Neural cell (in vitro differentiated cells): ENCODE measurements around the gene ADK.

ENCODE experiments used
- CTCF ChIP-seq: fragments of 450-650 bp; IDR thresholded peaks from 2 replicates; pipeline ENCODE4 v1.5.1; 2014; ENCODE audit warnings: antibody characterized with exemption, mild to moderate bottlenecking, moderate library complexity; ENCODE audit not compliant: poor library complexity, severe bottlenecking
- EZH2 ChIP-seq: fragments of 200-600, 300-800 bp; shearing (Covaris generic), sonication (generic); IDR thresholded peaks from 2 replicates; pipeline ENCODE4 v1.6.1; 2014; ENCODE audit warnings: antibody characterized with exemption, low read length, borderline replicate concordance, mild to moderate bottlenecking; ENCODE audit not compliant: insufficient read depth, poor library complexity, severe bottlenecking
- POLR2AphosphoS5 ChIP-seq: IDR thresholded peaks from 2 replicates; pipeline ENCODE4 v1.6.1; 2012
- RAD21 ChIP-seq: fragments of 450-650 bp; conservative IDR thresholded peaks from 2 replicates; pipeline ENCODE4 v1.6.1; 2014; ENCODE audit warnings: antibody characterized with exemption, mild to moderate bottlenecking, moderate library complexity
- REST ChIP-seq: IDR thresholded peaks from 2 replicates; pipeline ENCODE4 v1.6.1; 2012; ENCODE audit warnings: borderline replicate concordance
- SMC3 ChIP-seq: fragments of 450-650 bp; conservative IDR thresholded peaks from 2 replicates; pipeline ENCODE4 v1.6.1; 2014; ENCODE audit warnings: antibody characterized with exemption, mild to moderate bottlenecking, moderate library complexity; ENCODE audit not compliant: poor library complexity
- TAF1 ChIP-seq: IDR thresholded peaks from 2 replicates; pipeline ENCODE4 v1.6.1; 2012; ENCODE audit warnings: low read depth

DNA sequence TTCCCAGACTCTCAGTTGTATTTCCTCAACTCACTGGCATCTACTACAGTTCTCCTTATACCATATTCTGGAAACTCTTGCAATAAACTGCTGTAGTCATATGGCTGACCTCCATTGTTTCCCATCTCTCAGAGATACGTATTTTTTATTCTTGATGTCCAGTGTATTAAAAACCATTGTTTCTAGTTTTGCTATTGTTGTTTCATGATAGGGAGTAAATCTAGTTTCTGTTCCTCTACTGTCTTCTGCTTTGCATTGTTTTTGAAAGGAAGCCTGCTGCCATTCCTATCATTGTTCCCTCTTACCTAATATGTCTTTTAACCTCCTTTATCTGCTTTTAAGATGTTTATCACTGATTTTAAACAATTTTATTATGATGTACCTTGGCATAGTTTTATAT, 255.0 kb downstream of the ADK start:
- no peak for TF ChIP-seq EZH2
- no peak for TF ChIP-seq CTCF
- no peak for TF ChIP-seq POLR2AphosphoS5
- TF ChIP-seq SMC3, result no peak
- no peak for TF ChIP-seq REST
- no peak for TF ChIP-seq RAD21
- TF ChIP-seq TAF1, result no peak
